Activated CD8-positive, alpha-beta T cell treated with anti-CD3 and anti-CD28 coated beads for 36 hours (primary cell): ENCODE data around the gene KIR3DL2. TPM values are rescaled to one million over a fixed set of nuclear protein-coding genes. Genes with fewer than 3 reads are reported as not detected.
"Not testable (repeated sequence)": the region's sequence is repeated elsewhere in the genome, so short reads cannot be mapped to it uniquely, and the experiment has no call there.

ENCODE experiments used
- ATAC-seq: fragments of 200-7000 bp; cut with Tn5 transposase; one replicate; pipeline ENCODE4 v1.10.0; 2021; ENCODE audit warnings: mild to moderate bottlenecking, moderate library complexity
- CTCF ChIA-PET: fragments of 350-600 bp; sonication (Branson Sonifier 250); formaldehyde crosslinking; loops from one replicate; lab custom pipeline; 2021; ENCODE audit warnings: antibody characterized with exemption; lab: Charles Lee
- POLR2A ChIA-PET: fragments of 350-600 bp; sonication (Branson Sonifier 250); formaldehyde crosslinking; loops from one replicate; lab custom pipeline; 2021; ENCODE audit warnings: antibody characterized with exemption; lab: Charles Lee
- DNase-seq: peaks from one replicate; pipeline ENCODE4 v3.0.0-alpha.2; 2020
- H3K27ac Mint-ChIP-seq: one replicate; pipeline ENCODE4 v1.8.0; 2021; ENCODE audit warnings: mild to moderate bottlenecking, mixed read lengths
- H3K27me3 Mint-ChIP-seq: one replicate; pipeline ENCODE4 v1.8.0; 2021; ENCODE audit warnings: mixed read lengths
- H3K36me3 Mint-ChIP-seq: one replicate; pipeline ENCODE4 v1.8.0; 2021; ENCODE audit warnings: low read depth, mixed read lengths
- H3K4me1 Mint-ChIP-seq: one replicate; pipeline ENCODE4 v1.8.0; 2021; ENCODE audit warnings: low read depth, mixed read lengths
- H3K4me3 Mint-ChIP-seq: one replicate; pipeline ENCODE4 v1.8.0; 2021; ENCODE audit warnings: mild to moderate bottlenecking, moderate library complexity, mixed read lengths
- H3K9me3 Mint-ChIP-seq: one replicate; pipeline ENCODE4 v1.8.0; 2021; ENCODE audit warnings: mixed read lengths
- CTCF ChIP-seq: fragments of 200-600 bp; IDR thresholded peaks from one replicate; pipeline ENCODE4 v1.8.0; 2022; ENCODE audit warnings: antibody characterized with exemption, mild to moderate bottlenecking
- intact Hi-C: fragments of 100-400 bp; cut with micrococcal nuclease; formaldehyde crosslinking; loops from one replicate; pipeline ENCODE4 v1.10.0; 2022
- total RNA-seq, 2 experiments: library from RNA; stranded (reverse); gene quantifications; one replicate each; pipeline ENCODE4 v1.2.3, GENCODE V29; 2021

The KIR3DL2 gene
- total RNA-seq, 2 experiments from 2014 or later = 0.14 to 0.27 TPM

- H3K36me3 Mint-ChIP-seq = no peaks in the 10 kb centered on the region
- H3K4me1 Mint-ChIP-seq = no peaks in the 10 kb centered on the region
- ChIA-PET CTCF (no interaction called here), POLR2A (no interaction called here)
- DNase-seq (no peak), ATAC-seq (no peak)
- no peaks in the 10 kb centered on the region for H3K9me3 Mint-ChIP-seq
- H3K4me3 Mint-ChIP-seq = no peak overlapping the region
- intact Hi-C loops = no loop called here
- peaks cover 15% of the 10 kb centered on the region for H3K27me3 Mint-ChIP-seq
- TF ChIP-seq CTCF = no peak
- H3K27ac Mint-ChIP-seq = no peak overlapping the region
Observed at GRCh38 chr19:54806516-54806838, 43.8 kb upstream of the KIR3DL2 start.

- CTCF ChIA-PET, H3K9me3 Mint-ChIP-seq, ATAC-seq, DNase-seq, H3K4me1 Mint-ChIP-seq, POLR2A ChIA-PET, H3K27ac Mint-ChIP-seq, H3K36me3 Mint-ChIP-seq, intact Hi-C loops, H3K4me3 Mint-ChIP-seq, H3K27me3 Mint-ChIP-seq: not testable (repeated sequence)
Observed at GRCh38 chr19:54814571-54814970, 35.7 kb upstream of the KIR3DL2 start.

GRCh38 chr19:54816251-54816650, 34.0 kb upstream of the KIR3DL2 start, which contains the start of gene KIR3DL1:
Gene KIR3DL1 (plus strand): TSS chr19:54816468.
- intact Hi-C loops, H3K27ac Mint-ChIP-seq, DNase-seq, ATAC-seq, POLR2A ChIA-PET, H3K4me1 Mint-ChIP-seq, H3K9me3 Mint-ChIP-seq, H3K27me3 Mint-ChIP-seq, CTCF ChIA-PET, H3K36me3 Mint-ChIP-seq, H3K4me3 Mint-ChIP-seq: not testable (repeated sequence)

- POLR2A ChIA-PET = no interaction called here
- CTCF ChIA-PET = no interaction called here
- intact Hi-C loops = no loop called here
- H3K27ac Mint-ChIP-seq = no peak overlapping the region
- no peak overlapping the region for H3K4me3 Mint-ChIP-seq
- H3K27me3 Mint-ChIP-seq = peaks cover 2% of the 10 kb centered on the region
- no peaks in the 10 kb centered on the region for H3K9me3 Mint-ChIP-seq
- TF ChIP-seq CTCF = no peak
- ATAC-seq (no peak), DNase-seq (no peak)
- no peaks in the 10 kb centered on the region for H3K36me3 Mint-ChIP-seq
- no peaks in the 10 kb centered on the region for H3K4me1 Mint-ChIP-seq
Observed at GRCh38 chr19:54817670-54818536, 32.3 kb upstream of the KIR3DL2 start.

GRCh38 chr19:54824416-54824815, 25.8 kb upstream of the KIR3DL2 start:
- ATAC-seq, CTCF ChIA-PET, POLR2A ChIA-PET, H3K4me1 Mint-ChIP-seq, intact Hi-C loops, H3K27me3 Mint-ChIP-seq, DNase-seq, H3K27ac Mint-ChIP-seq, H3K9me3 Mint-ChIP-seq, H3K36me3 Mint-ChIP-seq, H3K4me3 Mint-ChIP-seq: not testable (repeated sequence)

- H3K36me3 Mint-ChIP-seq, POLR2A ChIA-PET, DNase-seq, H3K27me3 Mint-ChIP-seq, ATAC-seq, H3K27ac Mint-ChIP-seq, intact Hi-C loops, CTCF ChIA-PET, H3K9me3 Mint-ChIP-seq, H3K4me3 Mint-ChIP-seq, H3K4me1 Mint-ChIP-seq: not testable (repeated sequence)
Observed at GRCh38 chr19:54825326-54825725, 24.9 kb upstream of the KIR3DL2 start.

GRCh38 chr19:54828064-54828463, 22.2 kb upstream of the KIR3DL2 start:
- DNase-seq, intact Hi-C loops, ATAC-seq, H3K36me3 Mint-ChIP-seq, H3K4me3 Mint-ChIP-seq, H3K27ac Mint-ChIP-seq, H3K27me3 Mint-ChIP-seq, POLR2A ChIA-PET, CTCF ChIA-PET, H3K9me3 Mint-ChIP-seq, H3K4me1 Mint-ChIP-seq: not testable (repeated sequence)

GRCh38 chr19:54832496-54832895, 17.7 kb upstream of the KIR3DL2 start, which contains the start of gene KIR2DS4:
Gene KIR2DS4 (plus strand): TSS chr19:54832676.
- H3K27me3 Mint-ChIP-seq, H3K4me3 Mint-ChIP-seq, intact Hi-C loops, POLR2A ChIA-PET, H3K27ac Mint-ChIP-seq, CTCF ChIA-PET, ATAC-seq, H3K4me1 Mint-ChIP-seq, H3K36me3 Mint-ChIP-seq, H3K9me3 Mint-ChIP-seq, DNase-seq: not testable (repeated sequence)

- DNase-seq, CTCF ChIA-PET, H3K4me3 Mint-ChIP-seq, H3K27me3 Mint-ChIP-seq, POLR2A ChIA-PET, H3K27ac Mint-ChIP-seq, H3K4me1 Mint-ChIP-seq, H3K9me3 Mint-ChIP-seq, ATAC-seq, intact Hi-C loops, H3K36me3 Mint-ChIP-seq: not testable (repeated sequence)
Observed at GRCh38 chr19:54835126-54835525, 15.1 kb upstream of the KIR3DL2 start.

- H3K4me3 Mint-ChIP-seq, POLR2A ChIA-PET, CTCF ChIA-PET, H3K27ac Mint-ChIP-seq, DNase-seq, H3K36me3 Mint-ChIP-seq, intact Hi-C loops, ATAC-seq, H3K4me1 Mint-ChIP-seq, H3K9me3 Mint-ChIP-seq, H3K27me3 Mint-ChIP-seq: not testable (repeated sequence)
Observed at GRCh38 chr19:54837522-54837921, 12.7 kb upstream of the KIR3DL2 start.
